GM19438 (cell line): Measurements from ENCODE around the gene CD74.
A peak's percentile ranks its signal among the peaks of the same experiment; 100 is the strongest.
"Not testable (repeated sequence)": the region's sequence is repeated elsewhere in the genome, so short reads cannot be mapped to it uniquely, and the experiment has no call there.

ENCODE experiments used
- ATAC-seq: cut with Tn5 transposase; IDR thresholded peaks from one replicate; pipeline ENCODE4 v1.9.1; 2021; ENCODE audit warnings: low read depth; ENCODE audit not compliant: unreplicated experiment

CD74 gene

DNA sequence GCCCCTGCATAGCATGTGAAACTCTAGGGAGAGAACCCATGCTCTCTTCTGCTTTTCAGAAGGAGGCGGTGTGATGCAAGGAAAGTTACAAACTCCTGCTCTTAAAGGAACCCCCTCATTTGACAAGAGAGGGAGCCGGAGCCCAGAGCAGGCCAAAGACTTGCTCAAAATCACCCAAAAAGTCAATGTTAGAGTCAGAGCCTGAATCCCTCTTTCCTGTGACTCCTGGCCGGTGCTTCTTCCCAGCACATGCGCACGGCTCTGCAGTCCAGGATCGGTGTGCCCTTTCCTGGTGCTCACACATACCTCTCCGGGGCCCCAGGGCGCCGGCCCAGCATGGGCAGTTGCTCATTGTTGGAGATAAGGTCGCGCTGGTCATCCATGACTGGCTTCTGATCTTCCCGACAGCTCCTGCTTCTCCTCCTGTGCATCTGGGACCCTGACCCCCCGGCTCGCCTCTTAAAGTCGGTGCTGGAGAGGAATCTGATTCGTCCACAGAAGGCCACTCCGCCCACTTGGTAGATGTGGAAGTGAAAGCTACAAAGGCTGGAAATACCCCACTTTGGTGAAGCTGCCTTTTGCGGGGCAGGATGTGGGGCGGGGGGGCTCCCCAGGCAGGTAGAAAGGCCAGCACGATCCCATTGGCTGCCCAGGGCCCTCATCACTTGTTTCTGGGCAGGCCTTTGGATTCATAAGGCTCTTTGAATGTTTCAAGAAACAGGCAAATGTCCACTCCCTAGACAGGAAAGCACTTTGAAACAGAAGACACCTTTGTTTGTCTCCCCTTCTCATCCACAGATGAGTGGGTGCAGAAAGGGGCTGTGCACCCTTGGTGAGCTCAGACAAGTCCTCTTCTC lies at the start of gene CD74:
TSS of gene CD74 (minus strand) at position 592 of the 857 bp plus-strand sequence. CDS start at position 431, 161 bp downstream.
- peak; percentile 67 for ATAC-seq

DNA sequence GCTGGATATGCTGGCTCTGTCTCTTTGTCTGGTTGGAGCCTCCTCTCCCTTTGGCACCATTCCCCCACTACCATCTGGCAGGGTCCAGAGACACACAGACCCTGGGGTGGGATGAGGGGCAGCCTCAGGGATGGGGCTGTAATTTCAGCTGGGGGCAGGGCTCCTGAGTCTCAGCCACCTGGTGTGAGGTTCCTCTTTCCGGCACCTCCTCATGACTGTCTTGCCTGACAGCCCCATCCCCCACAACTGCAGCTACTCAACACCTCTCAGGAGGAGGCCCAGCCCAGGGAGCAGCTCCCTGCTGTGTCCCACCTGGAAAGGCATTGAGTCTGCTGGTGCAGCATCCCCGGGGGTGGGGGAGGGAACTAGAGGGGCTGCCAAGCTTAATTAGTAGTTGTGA lies 48.5 kb upstream of the CD74 start:
- ATAC-seq, result peak; percentile 82

DNA sequence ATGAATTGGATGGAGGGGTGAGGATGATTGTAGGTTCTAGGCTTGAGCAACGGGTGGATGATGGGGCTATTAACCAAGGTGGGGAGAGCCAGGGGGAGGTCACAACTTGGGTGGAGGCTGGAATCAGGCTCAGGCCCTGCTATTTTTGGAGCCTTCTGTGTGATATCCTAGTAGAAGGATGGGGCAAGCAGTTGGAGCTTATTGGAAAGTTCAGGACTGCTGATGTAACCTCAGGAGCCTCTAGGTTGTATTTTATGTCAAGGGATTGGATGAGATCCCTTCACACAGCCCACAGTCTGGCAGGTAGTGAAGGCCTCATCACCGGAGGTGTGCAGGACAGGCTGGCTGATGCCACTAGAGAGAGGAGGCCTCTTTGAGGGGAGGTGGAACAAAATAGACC lies 48.1 kb upstream of the CD74 start:
- no peak for ATAC-seq

DNA sequence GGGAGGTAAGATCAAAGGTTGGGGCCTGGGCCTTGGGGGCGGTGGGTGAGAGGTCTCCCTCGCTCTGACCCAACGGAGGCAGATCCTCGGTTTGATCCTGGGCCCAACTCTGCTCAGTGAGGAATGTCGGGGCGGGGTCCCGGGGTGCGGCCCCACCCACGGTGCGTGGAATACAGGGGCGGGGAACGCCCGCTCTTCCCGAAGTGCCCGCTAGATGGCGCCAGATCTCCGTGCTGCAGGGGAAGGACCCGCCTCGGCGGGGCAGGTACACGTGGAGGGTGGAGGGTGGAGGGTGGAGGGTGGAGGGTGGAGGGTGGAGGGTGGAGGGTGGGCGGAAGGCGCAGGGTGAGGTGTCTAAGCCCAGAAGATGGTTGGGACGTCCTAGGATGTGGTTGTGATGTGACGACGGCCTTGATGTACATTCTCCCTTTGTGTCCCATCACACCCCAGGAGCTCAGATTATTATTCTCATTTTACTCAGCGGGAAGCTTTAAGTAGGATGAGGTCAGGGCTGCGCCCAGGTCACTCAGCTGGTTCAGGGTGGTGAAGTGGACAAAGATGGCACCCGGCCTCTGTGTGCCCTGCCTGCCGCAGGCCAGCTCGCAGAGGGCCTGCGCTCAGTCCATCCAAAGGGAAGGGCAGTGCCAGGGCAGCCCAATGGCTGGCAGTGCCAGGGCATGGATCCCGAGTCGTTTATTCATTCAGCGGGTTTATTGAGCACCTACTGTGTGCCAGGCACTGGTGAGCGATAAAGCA lies 46.3 kb upstream of the CD74 start:
- ATAC-seq, result no peak

DNA sequence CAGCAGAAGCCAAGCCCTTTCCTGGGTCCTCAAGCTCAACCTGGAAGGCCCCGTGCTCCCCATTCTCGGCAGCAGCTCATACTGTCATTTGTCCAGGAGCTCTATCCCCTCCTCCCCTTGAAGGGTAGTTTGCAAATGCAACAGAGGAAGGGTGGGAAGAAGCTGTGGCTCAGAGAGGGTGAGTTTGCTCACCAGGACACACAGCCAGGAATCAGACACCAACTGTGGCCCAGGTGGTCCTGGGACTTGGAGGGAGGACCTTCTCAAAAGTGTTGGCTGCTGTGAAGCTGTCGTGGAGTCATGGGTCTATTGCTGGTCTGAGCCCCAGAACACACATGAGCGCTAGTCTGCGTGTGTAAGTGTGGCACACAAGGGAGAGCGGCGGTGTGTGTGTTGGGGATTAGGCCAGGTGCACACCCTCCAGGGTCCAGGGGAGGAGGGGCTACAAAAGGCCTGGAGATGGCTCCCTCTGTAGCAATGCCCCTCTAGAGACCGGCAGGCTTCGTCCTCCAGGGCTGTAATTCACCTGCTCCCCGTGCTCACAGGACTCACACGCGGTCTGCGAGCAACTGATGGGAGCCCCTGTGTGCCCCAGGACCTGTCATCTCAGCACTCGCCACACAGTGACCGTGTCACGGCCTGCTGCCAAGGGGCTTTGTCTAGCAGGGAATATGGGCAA lies 45.0 kb upstream of the CD74 start:
- no peak for ATAC-seq

DNA sequence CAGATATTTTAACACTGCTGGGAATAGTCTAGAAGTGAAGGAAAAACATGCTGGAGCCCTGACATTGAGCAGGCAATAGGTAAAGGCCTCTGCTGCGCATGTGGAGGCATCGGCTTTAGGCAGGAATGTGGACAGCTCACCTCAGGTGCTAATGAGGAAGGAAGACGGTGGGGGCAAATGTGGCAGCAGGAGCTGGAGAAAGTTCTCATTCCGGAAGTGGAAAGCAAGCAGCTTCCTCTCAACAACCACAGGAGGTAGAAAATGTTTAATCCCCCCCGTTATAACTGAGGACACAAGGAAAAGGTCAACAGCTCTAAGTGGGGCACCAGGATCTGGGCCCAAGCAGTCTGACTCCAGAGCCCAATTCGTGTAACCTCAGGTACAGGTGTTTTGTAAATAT lies 44.4 kb upstream of the CD74 start:
- ATAC-seq, result no peak

DNA sequence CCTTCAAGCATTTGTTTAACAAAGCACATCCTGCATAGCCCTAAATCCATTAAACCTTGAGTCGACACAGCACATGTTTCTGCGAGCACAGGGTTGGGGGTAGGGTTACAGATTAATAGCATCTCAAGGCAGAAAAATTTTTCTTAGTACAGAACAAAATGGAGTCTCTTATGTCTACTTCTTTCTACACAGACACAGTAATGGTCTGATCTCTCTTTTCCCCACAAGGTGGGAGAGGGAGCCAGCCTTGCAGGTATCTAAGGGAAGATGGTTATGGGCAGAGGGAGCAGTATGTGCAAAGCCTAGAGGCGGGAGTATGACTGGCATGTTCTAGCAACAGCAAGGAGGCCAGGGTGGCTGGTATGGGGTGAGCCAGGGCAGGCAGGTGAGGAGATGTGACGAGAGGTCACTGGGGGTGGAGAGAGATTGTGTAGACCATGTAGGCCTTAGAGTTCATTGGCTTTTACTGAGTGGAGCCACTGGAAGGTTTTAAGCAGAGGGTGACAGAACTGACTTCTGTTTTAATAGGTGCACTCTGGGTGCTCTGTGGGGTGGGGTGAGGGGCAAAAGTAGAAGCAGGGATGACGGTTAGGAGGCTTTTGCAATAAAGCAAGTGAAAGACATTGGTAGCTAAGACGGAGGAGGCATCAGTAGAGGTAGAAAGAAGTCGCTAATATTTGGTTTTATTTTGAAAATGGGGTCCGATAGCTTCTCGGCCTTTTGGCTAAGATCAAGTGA lies 42.0 kb upstream of the CD74 start:
- no peak for ATAC-seq

DNA sequence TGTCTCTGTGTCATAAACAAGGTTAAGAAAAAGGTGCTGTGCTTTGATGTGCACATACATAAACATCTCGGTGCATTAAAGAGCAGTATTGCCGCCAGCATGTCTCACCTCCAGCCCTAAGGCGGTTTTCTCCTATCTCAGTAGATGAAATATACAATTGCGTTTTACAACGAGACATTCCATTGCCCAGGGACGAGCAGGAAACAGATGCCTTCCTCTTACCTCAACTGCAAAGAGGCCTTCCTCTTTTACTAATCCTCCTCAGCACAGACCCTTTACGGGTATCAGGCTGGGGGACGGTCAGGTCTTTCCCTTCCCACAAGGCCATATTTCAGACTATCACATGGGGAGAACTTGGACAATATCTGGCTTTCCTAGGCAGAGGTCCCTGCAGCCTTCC lies 41.3 kb upstream of the CD74 start:
- ATAC-seq, result not testable (repeated sequence)

DNA sequence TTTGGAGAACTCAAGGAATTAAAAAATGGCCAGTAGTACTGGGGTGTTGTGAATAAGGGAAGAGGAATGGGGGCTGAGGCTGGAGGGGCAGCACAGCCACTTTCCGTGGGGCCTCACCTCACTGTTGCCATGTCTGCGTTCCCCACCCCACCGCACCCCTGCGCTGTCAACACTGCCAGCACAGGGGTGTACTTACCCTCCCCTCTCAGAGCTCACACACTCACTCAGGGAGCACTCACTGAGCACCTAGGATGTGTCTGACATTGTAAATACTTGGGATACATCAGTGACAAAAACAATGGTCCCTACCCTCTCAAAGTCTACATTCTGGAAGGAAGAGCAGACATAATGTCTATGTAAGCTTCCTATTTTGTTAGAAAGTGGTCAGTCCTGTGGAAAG lies 40.2 kb upstream of the CD74 start:
- no peak for ATAC-seq

DNA sequence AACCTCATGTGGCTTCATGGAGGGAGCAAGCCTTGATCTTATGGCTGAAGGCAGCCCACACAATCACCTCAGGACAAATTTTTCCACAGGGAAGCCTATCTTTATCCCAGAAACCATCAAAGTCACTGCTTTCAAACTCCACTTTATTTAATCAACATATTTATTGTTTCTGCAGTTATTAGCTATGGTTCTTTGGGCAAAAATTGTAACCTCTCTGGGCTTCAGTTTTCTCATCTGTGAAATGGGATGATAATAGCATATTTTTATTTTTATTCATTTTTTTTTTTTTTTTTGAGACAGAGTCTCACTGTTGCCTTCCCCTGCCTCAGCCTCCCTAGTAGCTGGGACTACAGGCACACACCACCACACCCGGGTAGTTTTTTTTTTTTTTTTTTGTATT lies 38.9 kb upstream of the CD74 start:
- no peak for ATAC-seq

DNA sequence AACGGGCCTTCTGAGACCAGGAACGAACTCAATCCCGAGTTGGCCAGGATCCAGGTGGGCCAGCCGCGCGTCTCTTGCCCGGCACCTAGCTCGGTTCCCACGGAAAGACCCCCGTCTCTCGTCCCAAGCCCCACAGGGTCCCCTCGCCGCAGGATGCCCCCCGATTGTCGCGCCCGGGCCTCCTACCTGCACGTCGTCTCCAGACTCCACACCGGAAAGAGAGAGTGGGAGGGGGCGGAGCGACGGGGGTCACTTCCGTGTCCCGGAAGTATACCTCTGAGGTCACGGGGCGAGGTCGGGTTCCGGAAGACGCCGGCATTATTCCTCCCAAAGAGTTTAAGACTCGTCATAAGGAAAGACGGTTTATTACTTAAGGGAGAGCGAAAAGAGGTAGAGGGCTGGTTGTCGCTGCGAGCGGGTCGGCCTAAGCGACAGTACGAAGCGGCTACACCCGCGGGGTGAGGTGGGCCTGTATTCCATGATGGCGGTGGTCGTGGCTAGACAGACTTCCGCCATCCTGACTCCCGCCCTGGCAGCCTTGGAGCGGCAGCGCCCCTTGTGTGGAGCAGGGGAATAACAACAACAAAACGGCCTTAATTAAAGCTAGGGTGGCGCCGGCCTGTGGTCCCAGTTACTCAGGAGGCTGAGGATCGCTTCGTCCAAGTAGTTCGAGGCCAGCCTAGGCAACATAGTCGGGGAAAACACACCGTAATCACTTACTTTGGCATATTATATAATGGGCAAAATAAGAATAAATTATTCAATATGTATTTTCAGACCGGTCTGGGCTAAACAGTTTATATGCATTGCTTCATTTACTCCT lies 37.0 kb upstream of the CD74 start, which contains the start of gene RPS14:
TSS of gene RPS14 (minus strand) at position 223 of the 823 bp plus-strand sequence. CDS start 2,006 bp downstream, outside the sequence.
- ATAC-seq, result peak; percentile 97

DNA sequence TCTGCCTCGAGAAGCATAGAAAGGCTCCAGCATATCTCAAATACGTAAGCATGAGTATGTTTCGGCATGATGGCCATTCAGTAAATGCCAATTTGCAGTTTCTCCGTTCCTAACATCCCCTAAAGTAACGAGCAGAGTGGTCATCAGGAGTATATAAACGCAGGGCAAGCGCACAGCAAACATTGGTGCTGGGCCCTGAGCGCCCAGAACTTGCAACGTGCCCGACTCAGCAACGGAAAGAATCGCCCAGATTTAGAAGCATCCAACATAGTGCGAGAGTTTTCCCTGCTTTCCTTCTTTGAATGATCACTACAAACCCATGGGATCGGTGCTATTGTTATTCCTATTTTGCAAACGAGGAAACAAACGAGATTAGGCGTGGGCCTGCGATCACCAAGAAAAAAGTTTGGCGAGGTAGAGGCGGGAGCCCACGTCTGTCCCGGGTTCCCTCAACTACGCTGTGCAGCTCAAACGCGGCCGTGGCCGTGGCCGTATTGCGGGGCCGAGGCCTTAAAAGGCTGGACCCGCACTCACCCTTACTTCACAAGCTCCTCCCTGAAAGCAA lies 36.3 kb upstream of the CD74 start:
- peak; percentile 42 for ATAC-seq

DNA sequence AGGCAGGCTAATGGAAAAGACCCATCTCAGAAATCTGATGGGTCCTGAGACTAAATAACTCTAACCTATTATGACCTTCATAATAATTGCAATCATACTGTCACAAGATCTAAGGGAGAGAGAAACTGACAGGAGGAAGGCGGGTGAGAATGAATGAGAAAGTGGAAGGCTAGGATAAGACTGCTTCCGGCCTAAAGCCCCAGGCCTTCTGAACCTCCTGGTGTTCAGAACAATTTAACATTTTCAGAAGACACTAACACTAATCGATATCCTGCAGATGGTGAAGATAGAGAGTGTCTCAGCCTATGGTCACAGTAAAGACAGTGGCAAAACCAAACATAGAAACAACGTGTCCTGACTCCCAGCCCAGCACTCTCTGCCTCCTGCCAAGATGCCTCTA lies 35.6 kb upstream of the CD74 start:
- no peak for ATAC-seq

DNA sequence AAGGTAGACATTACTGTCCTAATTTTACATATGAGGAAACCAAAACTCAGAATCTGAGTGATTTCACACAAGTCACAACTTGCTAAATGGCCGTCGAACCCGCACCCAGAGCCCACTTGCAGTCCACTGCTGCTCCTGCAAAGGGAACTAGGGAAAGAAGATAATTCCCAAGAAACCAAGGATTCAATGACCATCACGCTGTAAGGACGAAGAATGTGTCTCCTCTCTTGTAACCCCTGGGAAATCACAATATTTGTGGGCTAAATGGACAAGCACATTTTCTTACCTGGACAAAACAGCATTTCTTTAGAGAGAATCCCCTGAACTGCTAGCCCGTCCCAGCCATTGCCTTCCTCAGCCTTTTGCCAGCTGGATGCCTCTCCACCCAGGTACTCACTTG lies 34.5 kb upstream of the CD74 start:
- ATAC-seq, result no peak

DNA sequence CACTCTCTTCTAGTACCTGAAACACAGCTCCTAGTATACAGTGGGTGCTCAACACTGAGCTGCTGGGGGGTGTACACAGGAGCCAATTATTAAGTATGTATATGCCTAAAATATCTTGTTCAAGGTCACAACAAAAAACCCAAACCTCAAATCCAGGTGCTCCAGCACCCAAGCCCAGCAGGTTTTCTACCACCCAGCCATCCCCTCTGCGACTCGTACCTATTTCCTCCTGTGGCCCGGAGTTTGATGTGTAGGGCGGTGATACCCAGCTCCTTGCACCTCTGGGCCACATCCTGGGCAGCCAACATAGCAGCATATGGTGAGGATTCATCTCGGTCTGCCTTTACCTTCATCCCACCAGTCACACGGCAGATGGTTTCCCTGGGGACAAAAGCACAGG lies 33.9 kb upstream of the CD74 start:
- ATAC-seq, result no peak

DNA sequence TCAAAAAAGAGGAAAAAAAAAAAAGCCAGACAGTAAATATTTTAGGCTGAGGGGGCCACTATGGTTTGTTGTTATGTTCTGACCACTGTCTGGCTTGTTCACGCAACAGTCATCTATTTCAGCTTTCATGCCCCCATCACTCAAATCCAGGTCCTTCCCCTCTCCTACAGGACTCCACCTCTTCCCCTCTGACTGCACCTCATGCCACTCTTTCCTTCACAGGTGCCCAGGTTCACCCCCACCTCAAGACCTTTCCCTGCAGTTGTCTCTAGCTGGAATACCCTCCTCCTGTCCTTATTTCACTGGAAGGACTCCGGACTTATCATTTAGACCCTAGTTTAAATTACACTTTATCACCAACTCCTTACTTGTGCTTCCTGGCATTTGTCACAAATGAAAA lies 33.4 kb upstream of the CD74 start:
- ATAC-seq, result no peak

DNA sequence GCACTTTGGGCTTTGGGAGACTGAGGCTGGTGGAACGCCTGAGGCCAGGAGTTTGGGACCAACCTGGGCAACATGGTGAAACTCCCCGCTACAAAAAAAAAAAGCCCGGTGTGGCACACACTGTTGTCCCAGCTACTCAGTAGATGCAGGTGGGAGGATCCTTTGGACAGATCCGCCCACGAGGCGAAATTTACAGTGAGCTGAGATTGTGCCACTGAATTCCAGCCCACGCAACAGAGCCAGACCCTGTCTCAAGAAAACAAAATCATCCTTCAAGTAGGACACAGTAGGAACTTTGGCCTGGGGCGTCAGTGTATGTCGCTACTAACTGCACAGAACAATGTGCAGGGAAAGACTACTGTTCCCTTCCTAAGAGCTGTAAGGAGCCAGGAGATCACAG lies 32.1 kb upstream of the CD74 start:
- ATAC-seq, result no peak

DNA sequence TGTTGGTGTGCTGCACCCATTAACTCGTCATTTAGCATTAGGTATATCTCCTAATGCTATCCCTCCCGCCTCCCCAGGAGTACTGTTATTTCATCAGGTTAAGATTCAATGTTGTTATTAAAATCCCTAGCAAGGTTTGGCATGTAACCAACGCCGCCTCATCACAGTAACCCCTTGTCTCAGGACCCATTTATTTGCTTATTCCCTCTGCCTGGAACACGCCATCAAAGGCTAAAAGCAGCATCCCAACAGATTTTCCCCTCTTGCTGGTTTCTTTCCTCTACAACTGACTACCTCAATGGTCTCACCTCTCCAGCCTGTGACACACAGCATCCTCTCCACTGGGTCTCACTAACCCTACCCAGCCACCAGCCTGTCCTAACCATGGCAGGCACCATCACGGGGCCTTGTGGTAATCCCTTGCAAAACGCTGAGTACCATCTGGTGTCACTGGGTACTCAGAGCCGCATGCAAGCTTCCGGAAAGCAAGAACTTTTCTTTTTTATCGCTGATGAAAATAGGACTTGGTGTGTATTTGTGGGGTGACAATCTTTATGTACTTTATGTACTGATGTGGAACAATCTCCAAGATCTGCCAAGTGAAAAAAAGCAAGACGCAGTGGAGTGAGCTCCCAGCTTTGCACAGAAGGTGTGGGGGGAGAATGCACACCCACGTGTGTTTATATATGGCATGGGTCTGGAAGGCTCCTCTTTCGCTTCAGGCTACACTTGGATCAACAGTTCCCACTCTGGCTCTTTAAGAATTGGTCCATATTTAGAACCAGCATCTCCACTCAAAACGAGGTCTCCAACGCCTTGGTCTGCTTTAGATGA lies 30.7 kb upstream of the CD74 start:
- ATAC-seq, result no peak

DNA sequence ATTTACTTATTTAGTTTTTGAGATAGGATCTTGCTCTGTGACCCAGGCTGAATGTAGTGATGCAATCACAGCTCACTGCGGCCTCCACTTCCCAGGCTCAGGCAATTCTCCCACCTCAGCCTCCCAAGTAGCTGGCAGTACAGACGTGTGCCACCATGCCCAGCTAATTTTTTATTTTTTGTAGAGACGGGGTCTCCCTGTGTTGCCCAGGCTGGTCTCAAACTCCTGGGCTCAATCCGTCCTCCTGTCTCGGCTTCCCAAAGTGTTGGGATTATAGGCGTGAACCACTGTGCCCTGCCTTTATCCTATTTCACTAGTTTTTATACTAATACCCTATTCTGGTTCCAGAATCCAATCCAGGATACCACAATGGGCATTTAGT lies 30.0 kb upstream of the CD74 start:
- no peak for ATAC-seq
